Measurements from ENCODE around the gene FHL3.

DNA sequence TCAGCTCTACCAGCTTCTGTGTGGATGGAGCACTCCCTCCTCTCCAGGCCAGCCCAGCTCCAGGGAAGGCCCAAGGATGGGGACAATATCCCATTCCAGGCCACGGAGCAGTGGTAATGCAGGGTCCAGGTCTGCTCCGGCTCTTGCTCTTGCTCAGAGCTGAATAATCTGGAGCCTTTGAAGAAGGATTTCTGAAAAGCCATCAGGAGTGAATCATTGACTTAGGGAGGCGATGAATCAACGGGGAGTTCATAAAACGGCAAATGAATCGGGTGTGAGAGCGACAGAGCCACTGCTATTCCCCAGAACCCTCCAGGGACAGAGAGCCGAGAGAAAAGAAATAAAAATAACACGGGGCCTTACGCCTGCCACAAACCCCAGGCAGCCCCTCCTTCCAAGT, 33.5 kb upstream of the FHL3 start:
- TF ChIP-seq POLR2AphosphoS5 (IDR thresholded peaks at IDR 0.05) (no peak), POLR2A (IDR thresholded peaks at IDR 0.05) (no peak), EP300 (IDR thresholded peaks at IDR 0.05) (no peak)
- TF ChIP-seq, protein P1, sequence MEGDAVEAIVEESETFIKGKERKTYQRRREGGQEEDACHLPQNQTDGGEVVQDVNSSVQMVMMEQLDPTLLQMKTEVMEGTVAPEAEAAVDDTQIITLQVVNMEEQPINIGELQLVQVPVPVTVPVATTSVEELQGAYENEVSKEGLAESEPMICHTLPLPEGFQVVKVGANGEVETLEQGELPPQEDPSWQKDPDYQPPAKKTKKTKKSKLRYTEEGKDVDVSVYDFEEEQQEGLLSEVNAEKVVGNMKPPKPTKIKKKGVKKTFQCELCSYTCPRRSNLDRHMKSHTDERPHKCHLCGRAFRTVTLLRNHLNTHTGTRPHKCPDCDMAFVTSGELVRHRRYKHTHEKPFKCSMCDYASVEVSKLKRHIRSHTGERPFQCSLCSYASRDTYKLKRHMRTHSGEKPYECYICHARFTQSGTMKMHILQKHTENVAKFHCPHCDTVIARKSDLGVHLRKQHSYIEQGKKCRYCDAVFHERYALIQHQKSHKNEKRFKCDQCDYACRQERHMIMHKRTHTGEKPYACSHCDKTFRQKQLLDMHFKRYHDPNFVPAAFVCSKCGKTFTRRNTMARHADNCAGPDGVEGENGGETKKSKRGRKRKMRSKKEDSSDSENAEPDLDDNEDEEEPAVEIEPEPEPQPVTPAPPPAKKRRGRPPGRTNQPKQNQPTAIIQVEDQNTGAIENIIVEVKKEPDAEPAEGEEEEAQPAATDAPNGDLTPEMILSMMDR (IDR thresholded peaks at IDR 0.05): no peak

Data from stomach (tissue), 4 donors.